GM21825 (cell line): ENCODE data around the gene PDE2A.
"Not testable (repeated sequence)": the region's sequence is repeated elsewhere in the genome, so short reads cannot be mapped to it uniquely, and the experiment has no call there.

Source experiments
- ATAC-seq: cut with Tn5 transposase; IDR thresholded peaks from one replicate; pipeline ENCODE4 v1.9.1; 2021; ENCODE audit warnings: mild to moderate bottlenecking, moderate library complexity; ENCODE audit not compliant: unreplicated experiment

The PDE2A gene

DNA sequence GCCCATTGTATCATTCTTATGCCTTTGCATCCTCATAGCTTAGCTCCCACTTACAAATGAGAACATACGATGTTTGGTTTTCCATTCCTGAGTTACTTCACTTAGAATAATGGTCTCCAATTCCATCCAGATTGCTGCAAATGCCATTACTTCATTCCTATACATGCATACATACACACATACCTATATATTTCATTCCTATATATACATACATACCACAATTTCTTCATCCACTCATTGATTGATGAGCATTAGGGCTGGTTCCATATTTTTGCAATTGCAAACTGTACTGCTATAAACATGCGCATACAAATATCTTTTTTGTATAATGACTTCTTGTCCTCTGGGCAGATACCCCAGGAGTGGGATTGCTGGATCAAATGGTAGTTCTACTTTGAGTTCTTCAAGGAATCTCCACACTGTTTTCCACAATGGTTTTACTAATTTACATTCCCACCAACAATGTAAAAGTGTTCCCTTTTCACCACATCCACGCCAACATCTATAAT lies 119.2 kb downstream of the PDE2A start:
- not testable (repeated sequence) for ATAC-seq

- ATAC-seq = no peak
These were observed 120.5 kb downstream of the PDE2A start for GRCh38 chr11:72553706-72554105.

DNA sequence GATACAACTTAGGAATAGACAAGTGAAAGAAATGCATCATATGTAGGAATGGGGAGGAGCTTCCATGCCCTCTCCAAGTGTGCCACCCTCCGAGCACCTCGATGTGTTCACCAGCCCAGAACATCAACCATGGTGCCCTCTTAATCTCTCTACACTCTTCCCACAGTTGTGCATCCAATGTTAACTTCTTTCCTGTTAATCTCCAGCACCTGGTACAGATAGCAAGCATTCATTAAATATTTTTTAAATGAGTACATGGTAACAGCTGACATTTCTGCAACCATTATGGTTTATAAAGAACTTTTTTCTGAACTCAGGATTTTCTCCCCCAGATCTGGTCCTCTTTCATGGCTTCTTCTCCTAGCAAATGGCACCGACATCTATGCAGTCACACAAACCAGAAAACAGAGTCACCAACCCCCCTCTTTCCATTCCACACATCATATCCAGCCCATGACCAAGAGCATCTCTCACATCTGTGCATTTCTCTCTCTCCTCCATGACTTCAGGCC lies 121.8 kb downstream of the PDE2A start:
- no peak for ATAC-seq

GRCh38 chr11:72551571-72551970 lies 122.7 kb downstream of the PDE2A start:
- ATAC-seq = no peak

DNA sequence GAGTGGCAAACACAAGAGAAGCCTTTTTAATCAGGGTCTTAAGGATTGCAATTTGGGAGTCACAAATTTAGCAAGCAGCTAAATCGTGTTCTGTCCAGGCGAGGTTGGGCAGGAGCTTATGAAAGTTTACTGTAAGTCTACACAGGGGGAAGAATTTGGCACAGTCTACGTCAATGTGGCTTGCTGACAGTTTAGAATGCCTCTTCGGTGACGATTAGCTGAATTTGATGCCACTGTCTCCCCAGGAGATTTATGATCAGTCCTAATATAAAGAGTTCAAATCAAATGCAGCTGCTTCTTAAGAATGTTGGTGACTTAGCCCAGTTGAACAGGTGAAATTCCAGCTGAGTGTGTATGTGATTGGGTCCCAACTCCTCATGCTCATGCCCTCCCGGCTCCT lies 125.8 kb downstream of the PDE2A start:
- no peak for ATAC-seq

DNA sequence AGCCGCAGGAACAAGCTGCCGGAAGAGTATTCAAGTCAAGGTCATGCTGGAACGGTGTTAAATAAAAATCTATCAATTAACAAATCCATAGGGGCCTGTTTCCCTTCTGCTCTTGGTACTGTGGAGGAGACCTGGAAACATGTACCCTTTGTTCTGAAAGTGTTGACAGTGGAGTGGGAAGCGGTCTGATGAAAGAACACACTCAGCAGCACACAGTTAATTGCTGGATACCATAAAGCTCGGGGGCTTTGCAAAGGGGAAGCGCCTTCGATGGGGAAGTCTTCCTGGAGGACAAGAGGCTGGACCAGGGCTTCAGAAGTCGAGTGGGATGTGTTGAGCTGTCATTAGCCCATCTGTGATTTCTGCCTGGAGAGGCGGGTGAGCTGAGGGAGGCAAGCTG lies 127.4 kb downstream of the PDE2A start:
- no peak for ATAC-seq

DNA sequence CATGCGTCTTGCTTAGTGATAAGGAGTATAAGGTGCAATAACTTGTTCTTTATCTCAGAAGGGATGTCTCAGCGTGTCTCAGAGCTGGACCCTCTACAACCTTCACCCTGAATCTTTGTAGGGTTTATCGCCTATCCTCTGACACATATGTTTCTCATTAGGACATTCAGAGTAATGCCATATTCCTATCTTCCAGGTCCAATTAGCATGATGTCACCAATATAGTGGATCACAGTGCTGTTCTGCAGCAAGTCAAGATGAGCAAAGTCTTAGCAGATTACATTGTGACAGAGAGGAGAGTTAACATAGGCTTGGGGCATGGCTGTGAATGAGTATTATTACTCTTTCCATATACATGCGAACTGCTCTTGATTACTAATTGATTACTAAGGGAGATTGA lies 129.6 kb downstream of the PDE2A start:
- ATAC-seq = no peak

GRCh38 chr11:72543849-72544542 lies 130.2 kb downstream of the PDE2A start:
- no peak for ATAC-seq

- no peak for ATAC-seq
These were observed 132.8 kb downstream of the PDE2A start for GRCh38 chr11:72541257-72541974.

- ATAC-seq = no peak
These were observed 137.2 kb downstream of the PDE2A start for GRCh38 chr11:72537051-72537450.

- no peak for ATAC-seq
These were observed 139.1 kb downstream of the PDE2A start for GRCh38 chr11:72535194-72535547.

- ATAC-seq = no peak
These were observed 139.6 kb downstream of the PDE2A start for GRCh38 chr11:72534371-72535193.

DNA sequence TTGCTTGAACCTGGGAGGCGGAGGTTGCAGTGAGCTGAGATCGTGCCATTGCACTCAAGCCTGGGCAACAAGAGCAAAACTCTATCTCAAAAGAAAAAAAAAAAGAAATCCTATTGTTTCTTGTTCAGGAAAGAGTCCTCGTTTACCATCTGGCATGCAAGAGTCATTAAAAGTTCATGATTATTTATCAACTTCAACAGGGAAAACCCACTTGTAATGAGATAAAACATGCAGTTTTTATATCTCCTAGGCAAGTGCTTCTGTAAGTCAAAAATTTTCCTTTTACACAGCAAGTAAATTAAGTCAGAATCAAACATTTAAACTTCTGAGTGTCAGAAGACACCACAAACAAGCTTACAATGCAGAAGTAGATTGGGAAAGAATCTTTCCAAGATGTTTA lies 145.2 kb downstream of the PDE2A start:
- ATAC-seq = no peak

- no peak for ATAC-seq
These were observed 146.1 kb downstream of the PDE2A start for GRCh38 chr11:72528121-72528520.
